Kidney epithelial cell (primary cell): Measurements from ENCODE around the gene PCED1A. TPM values are rescaled to one million over a fixed set of nuclear protein-coding genes. Genes with fewer than 3 reads are reported as not detected.

Source experiments
- DNase-seq: peaks from one replicate; pipeline ENCODE4 v3.0.0-alpha.2; 2010; ENCODE audit warnings: low read depth
- H3K27me3 ChIP-seq: 2 replicates; pipeline ENCODE4 v1.6.0; 2011; ENCODE audit warnings: low read length; ENCODE audit not compliant: control insufficient read depth, insufficient read depth
- H3K36me3 ChIP-seq: 2 replicates; pipeline ENCODE4 v1.5.1; 2011; ENCODE audit warnings: low read length; ENCODE audit not compliant: control insufficient read depth, insufficient read depth
- H3K4me3 ChIP-seq: 2 replicates; pipeline ENCODE4 v1.5.1; 2011; ENCODE audit warnings: low read depth, mild to moderate bottlenecking, control low read depth, low read length
- CTCF ChIP-seq: IDR thresholded peaks from 2 replicates; pipeline ENCODE4 v1.5.1; 2011; ENCODE audit warnings: mild to moderate bottlenecking, moderate library complexity, low read length, control low read depth, inconsistent platforms; ENCODE audit not compliant: insufficient read depth, poor library complexity, severe bottlenecking
- total RNA-seq: library from RNA; depleted of rRNA; stranded (reverse); fragments of >200 nt; gene quantifications from 2 replicates; pipeline ENCODE4 v1.2.3, GENCODE V29; 2015

PCED1A gene
- total RNA-seq, 1 donor from 2014 or later: 30.4 TPM

- TF ChIP-seq CTCF: no peak
- no peaks in the 10 kb centered on the region for H3K27me3 ChIP-seq
- no peaks in the 10 kb centered on the region for H3K36me3 ChIP-seq
- DNase-seq: no peak
- H3K4me3 ChIP-seq: no peak overlapping the region
Measured at GRCh38 chr20:2846698-2847097, 6.2 kb upstream of the PCED1A start.

- no peak for DNase-seq
- Histone ChIP-seq H3K4me3 (no peak overlapping the region), H3K36me3 (no peaks in the 10 kb centered on the region), H3K27me3 (no peaks in the 10 kb centered on the region)
- TF ChIP-seq CTCF: no peak
Measured at GRCh38 chr20:2845607-2846006, 5.2 kb upstream of the PCED1A start.

GRCh38 chr20:2840967-2841531 lies 594 bp upstream of the PCED1A start:
- no peak for DNase-seq
- Histone ChIP-seq H3K36me3 (no peaks in the 10 kb centered on the region), H3K4me3 (peak overlapping the region; percentile 62), H3K27me3 (no peaks in the 10 kb centered on the region)
- no peak for TF ChIP-seq CTCF

GRCh38 chr20:2839732-2840137 lies 720 bp downstream of the PCED1A start:
- DNase-seq: no peak
- peak overlapping the region; percentile 62 for H3K4me3 ChIP-seq

GRCh38 chr20:2838847-2839671 lies 1.4 kb downstream of the PCED1A start:
- no peak for TF ChIP-seq CTCF
- no peaks in the 10 kb centered on the region for H3K36me3 ChIP-seq
- no peak overlapping the region for H3K4me3 ChIP-seq
- DNase-seq: no peak
- H3K27me3 ChIP-seq: no peaks in the 10 kb centered on the region

More at GRCh38 chr20:2839732-2840137, 720 bp downstream of the PCED1A start:
- Histone ChIP-seq H3K36me3 (no peaks in the 10 kb centered on the region), H3K27me3 (no peaks in the 10 kb centered on the region)
- TF ChIP-seq CTCF: no peak
